AG09309 (cell line): ENCODE data around the gene WHRN.

ENCODE experiments used
- DNase-seq: peaks from one replicate; pipeline ENCODE4 v3.0.0-alpha.2; 2010; ENCODE audit warnings: low read depth
- H3K4me3 ChIP-seq: 2 replicates; pipeline ENCODE4 v1.5.1; 2011; ENCODE audit warnings: mild to moderate bottlenecking, low read depth, low read length, moderate library complexity; ENCODE audit not compliant: control insufficient read depth
- CTCF ChIP-seq: IDR thresholded peaks from 2 replicates; pipeline ENCODE4 v1.5.1; 2011; ENCODE audit warnings: mild to moderate bottlenecking, low read depth, low read length, inconsistent platforms; ENCODE audit not compliant: insufficient read depth, control insufficient read depth; ENCODE audit errors: missing control alignments

WHRN gene

DNA sequence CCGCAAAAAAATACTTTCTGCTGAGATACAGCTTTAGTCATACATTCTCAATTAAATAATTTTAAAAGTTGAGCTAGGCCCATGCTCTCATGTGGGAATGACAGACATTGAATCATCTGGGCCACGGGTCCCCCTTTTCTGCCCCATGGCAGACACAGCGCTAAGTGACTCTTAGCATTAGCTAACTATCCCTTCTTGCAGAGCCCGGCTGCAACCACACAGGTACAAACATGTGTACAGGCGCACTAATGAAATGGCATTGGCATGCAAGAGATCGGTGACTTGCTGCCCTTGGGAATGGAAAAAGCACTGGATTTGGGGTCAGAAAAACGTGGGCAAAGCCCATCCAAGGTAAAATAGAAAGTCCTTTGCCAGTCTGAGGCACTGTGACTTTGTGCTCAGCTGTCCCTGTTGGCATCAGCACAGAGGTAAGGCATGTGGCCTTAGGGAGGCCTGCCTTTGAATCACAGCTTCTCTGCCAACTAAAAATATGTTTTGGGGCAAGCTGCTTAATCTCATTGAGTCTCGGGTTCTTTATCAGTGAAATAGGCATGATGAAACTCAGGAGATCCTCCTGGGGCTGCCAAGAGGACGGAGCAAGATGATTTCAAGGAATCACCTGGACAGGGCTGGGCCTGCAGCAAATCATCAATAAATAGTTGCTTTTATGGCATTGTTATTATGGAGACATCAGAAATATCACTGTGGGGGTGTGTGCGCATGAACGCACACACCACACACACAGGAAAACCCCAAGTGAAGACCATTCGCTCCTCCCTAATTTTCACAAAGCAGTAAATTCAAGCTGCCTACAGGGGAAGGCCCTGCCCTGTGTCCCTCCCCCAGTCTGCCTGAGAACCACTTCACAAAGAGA, 54.2 kb downstream of the WHRN start:
- H3K4me3 ChIP-seq = no peak overlapping the region
- no peak for TF ChIP-seq CTCF
- no peak for DNase-seq

- no peak for DNase-seq
- no peak overlapping the region for H3K4me3 ChIP-seq
- TF ChIP-seq CTCF = no peak
These were observed 55.1 kb downstream of the WHRN start for GRCh38 chr9:114450181-114450580.

DNA sequence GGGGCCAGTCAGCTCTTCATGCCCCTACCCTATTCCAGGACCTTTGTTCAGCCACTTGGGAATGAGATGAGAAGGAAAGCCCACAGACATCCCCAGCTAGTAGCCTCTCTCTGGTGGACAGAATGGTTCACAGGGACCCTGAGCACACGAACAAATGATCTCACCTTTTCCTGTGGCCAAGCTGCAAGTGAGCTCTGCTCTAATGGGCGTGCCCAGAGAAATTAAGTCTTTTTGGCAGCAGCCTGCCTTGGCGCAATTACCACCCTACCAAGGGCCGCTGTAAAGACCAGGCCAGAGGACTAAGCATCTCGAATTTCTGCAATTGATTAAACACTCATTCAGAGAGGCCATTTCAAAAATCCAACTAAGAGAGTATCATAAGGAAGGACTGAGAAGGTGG, 56.0 kb downstream of the WHRN start:
- no peak overlapping the region for H3K4me3 ChIP-seq
- DNase-seq = no peak
- no peak for TF ChIP-seq CTCF

- DNase-seq = no peak
- H3K4me3 ChIP-seq = no peak overlapping the region
- no peak for TF ChIP-seq CTCF
These were observed 56.6 kb downstream of the WHRN start for GRCh38 chr9:114448706-114449105.

GRCh38 chr9:114446672-114447450, 58.4 kb downstream of the WHRN start:
- DNase-seq = no peak
- TF ChIP-seq CTCF = no peak
- no peak overlapping the region for H3K4me3 ChIP-seq

DNA sequence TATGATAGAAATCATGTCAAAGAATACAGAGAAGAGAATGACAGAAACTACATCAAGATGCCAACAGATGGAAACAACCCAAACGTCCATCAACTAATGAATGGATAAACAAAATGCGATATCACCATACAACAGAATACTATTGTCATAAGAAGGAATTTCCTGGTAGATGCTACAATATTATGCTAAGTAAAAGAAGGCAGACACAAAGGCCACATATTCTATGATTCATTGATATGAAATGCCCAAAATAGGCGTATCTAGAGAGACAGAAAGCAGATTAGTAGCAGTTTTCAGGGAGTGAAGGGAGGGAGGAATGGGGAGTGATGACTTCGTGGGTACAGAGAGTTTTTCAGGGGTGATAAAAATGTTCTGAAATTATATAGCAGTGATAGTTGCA, 59.2 kb downstream of the WHRN start:
- no peak for DNase-seq
- no peak overlapping the region for H3K4me3 ChIP-seq
- TF ChIP-seq CTCF = no peak
